HFF-Myc (cell line): ENCODE data around the gene PSMD5.
A peak's percentile ranks its signal among the peaks of the same experiment; 100 is the strongest.

ENCODE experiments used
- DNase-seq: peaks from one replicate; pipeline ENCODE4 v3.0.0-alpha.2; 2011; ENCODE audit warnings: low read depth; ENCODE audit errors: extremely low read depth
- H3K4me3 ChIP-seq: replicated peaks from 2 replicates; pipeline ENCODE4 v1.5.1; 2011; ENCODE audit warnings: low read depth, mild to moderate bottlenecking, control low read depth, low read length
- TF ChIP-seq, protein P1 (sequence below): IDR thresholded peaks from 2 replicates; pipeline ENCODE4 v1.5.1; 2012; ENCODE audit warnings: mild to moderate bottlenecking, low read depth, low read length, control low read depth; ENCODE audit errors: missing control alignments

PSMD5 gene

DNA sequence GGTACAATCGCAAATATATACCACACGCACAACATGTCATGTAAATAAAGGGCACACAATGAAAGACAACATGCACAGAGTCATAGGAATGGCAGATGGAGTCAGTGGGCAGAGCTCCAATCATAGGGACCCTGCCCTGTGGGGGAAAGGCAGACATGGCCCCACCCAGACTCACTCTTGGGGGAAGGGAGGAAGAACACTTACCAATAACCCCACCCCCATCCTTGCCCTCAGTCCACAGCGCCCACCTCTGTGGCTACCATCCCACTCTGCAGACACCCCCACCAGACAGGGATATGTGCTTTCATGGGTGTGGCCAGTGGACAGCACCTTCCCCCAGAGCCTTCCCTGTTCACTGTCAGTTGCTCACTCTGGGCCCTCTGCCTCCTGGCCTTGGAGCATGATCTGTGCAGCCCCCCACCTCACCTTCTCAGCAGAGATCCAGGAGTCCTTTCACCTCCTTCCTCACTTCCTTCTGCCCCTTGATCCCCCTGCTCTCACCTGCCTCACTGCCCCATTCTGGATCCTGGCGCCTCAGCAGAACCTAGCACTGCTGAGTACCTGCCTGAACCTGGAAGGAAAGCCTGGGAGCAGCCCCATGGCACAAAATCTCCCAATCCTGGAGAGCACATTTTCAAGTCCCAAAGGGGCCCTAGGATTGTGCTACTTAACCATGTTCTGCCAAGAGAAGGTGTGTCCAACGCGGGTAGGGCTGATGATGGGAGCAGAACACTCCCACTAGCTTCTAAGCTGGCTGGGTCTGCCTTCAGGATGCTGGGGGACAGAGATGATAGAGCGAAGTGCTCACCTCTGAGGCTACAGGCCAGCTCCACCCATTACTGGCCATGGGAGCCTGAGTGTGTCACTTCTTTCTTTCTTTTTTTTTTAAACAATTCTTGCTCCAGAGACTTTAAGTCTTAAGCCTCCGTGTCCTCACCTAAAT is 35.7 kb upstream of the PSMD5 start:
- H3K4me3 ChIP-seq = no peak overlapping the region
- no peak for DNase-seq
- TF ChIP-seq, protein P1, sequence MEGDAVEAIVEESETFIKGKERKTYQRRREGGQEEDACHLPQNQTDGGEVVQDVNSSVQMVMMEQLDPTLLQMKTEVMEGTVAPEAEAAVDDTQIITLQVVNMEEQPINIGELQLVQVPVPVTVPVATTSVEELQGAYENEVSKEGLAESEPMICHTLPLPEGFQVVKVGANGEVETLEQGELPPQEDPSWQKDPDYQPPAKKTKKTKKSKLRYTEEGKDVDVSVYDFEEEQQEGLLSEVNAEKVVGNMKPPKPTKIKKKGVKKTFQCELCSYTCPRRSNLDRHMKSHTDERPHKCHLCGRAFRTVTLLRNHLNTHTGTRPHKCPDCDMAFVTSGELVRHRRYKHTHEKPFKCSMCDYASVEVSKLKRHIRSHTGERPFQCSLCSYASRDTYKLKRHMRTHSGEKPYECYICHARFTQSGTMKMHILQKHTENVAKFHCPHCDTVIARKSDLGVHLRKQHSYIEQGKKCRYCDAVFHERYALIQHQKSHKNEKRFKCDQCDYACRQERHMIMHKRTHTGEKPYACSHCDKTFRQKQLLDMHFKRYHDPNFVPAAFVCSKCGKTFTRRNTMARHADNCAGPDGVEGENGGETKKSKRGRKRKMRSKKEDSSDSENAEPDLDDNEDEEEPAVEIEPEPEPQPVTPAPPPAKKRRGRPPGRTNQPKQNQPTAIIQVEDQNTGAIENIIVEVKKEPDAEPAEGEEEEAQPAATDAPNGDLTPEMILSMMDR = no peak

DNA sequence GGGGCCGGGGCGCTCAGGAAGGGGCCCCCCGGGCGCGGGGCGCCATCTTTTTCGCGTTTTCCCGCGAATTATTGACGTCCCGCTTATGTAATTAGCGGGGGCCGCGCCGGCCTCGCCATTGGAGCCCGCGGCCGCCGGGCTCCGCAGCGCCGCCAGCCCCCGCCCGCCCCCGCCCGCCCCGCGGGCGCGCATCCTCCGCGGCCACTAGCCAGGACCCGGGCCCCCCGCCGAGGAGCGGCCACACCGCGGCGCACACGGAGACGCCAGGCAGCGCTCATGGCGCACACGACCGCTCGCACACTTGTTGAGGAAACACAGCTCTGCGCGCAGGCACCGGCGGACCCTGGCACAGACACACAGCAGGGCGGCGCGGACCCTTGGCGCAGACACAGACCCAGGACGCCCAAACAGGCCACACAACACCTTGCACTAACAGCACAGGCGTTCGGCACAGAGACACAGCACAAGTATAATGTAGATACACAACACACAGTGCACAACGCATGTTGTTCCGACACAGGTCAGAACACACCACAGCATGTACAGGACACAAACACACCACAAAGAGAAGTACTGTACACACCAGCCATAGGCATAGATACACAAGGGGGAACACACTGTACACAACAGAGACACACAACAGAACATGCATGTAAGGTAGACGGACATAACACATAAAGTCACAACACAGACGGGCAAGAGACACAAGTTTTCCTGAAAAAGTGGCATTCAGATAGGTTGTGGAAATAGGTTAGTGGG is 34.7 kb upstream of the PSMD5 start:
- H3K4me3 ChIP-seq = peak overlapping the region; percentile 52
- TF ChIP-seq, protein P1 = no peak
- DNase-seq = no peak

DNA sequence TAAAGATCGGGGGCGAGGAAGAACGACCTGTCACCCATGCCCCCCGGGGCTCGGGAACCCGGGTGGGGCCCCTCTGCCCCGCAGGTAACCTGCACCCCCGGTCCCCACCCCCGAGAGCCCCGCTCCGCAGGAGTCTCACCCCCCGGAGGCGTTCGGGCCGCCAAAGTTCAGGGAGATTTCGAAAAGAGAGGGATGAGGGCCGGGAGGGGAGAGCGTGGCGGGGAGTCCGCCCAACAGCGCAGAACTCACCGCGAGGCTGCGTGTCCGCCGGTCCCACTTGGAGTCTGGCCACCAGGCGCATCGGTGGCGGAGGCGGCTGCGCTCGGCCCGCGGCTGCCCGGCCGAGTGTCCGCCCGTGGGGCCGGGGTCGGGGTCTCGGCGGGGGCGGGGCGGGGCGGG is 34.1 kb upstream of the PSMD5 start, which contains the start of gene PHF19:
Gene PHF19 (minus strand): TSS at position 347 of the 399 bp plus-strand sequence. CDS start 2,447 bp downstream, outside the sequence.
- TF ChIP-seq, protein P1 = no peak
- H3K4me3 ChIP-seq = peak within 1 kb of the TSS; percentile 62
- DNase-seq = no peak

DNA sequence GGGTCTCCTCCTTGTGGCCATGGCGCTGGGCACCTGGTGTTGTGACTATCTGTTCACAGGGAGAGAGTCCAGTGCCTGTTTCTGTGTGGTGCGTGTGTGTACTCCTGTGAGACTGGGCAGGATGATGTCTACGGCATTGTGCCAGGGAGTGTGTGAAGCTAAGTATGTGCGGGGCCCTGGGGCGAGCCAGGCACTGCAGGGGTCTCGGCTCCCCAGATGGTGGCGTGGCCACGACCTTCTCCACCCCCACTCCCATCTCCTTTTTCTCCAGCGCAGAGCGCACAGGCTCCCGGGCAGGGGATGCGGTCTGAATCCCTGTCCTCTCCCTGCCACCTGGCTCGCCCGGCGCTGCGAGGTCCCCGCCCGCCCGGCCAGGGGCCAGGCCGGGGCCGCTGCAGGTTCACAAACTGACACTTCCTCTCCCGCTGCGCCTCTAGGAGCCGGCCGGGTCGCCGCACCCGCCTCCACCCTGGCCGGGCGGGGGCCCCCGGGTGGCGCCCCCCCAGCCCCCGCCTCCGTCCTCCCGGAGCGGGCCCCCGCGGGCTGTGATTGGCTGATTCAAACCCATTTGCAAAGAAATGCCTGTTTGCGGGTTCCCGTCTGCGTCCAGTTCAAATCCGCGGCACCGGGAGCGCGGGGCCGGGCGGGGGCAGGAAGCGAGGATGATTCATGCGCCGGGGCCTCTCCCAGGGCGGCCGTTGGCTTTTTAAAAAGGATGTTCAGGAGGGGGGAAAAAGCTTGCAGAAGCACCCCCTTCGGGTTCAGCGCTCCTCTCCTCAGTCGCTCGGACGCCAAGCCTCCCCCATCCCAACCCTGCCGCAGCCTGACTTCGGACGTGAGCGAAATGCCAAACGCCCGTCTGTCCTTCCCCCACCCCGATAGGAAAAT is 33.5 kb upstream of the PSMD5 start:
- H3K4me3 ChIP-seq = peak overlapping the region; percentile 62
- peak; percentile 52 for DNase-seq
- TF ChIP-seq, protein P1 = peak; percentile 11

DNA sequence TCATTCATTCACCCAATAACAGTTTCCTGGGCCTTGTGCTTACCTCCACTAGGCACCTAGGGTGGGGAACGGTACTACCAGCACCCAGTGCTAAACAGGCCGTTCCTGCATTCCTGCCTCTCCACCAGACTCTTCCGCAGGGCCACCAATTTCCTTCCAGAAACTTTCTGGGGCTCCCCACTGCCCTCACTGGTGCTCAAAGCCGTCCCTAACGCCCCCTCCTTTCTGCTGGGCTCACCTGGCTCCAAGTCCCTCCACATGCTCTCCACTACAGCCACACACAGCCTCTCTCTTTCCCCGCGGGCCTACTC is 32.9 kb upstream of the PSMD5 start:
- DNase-seq = no peak

DNA sequence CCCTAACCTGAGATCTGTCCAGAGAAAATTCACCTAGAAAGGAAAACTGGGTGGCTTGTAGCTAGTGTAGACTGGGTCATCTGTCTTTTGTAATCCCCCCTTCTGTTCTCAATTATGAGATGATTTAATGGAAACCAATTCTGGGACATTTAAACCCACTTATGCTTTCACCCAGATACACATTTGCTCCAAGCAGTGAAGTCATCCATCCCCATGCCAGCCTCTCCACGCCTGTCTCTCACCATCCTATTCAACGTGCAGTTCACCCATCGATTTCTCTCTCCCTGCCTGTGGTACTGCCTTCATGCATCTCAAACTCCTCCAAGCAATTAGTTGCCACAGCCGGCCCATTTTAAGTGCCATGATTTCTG is 32.5 kb upstream of the PSMD5 start:
- no peak for DNase-seq
- peak overlapping the region; percentile 62 for H3K4me3 ChIP-seq
- TF ChIP-seq, protein P1 = no peak

More for the DNA sequence above, 32.9 kb upstream of the PSMD5 start:
- TF ChIP-seq, protein P1 = no peak
- peak overlapping the region; percentile 62 for H3K4me3 ChIP-seq
